HEK293 (cell line): ENCODE results near the gene NPR3.

Experiments used
- CTCF ChIA-PET: fragments of 350-600 bp; formaldehyde crosslinking; extraction: SDS; loops from one replicate; lab custom pipeline; 2021; ENCODE audit warnings: antibody characterized with exemption; lab: Yijun Ruan, JAX
- POLR2A ChIA-PET: fragments of 300-600 bp; formaldehyde crosslinking; extraction: SDS; loops from one replicate; lab custom pipeline; 2020; ENCODE audit warnings: antibody characterized with exemption, inconsistent platforms; lab: Yijun Ruan, JAX
- H3K27ac ChIP-seq: fragments of 200-500 bp; sonication (Bioruptor generic); 2 replicates; pipeline ENCODE4 v1.5.1; 2014; ENCODE audit warnings: low read depth, low read length, control low read depth, inconsistent platforms; ENCODE audit errors: extremely low read depth
- H3K36me3 ChIP-seq, 2 experiments: fragments of 200-500 bp in 1 of 2; sonication (Bioruptor generic) in 1 of 2; 1 replicate in 1 of 2; 2 replicates in 1 of 2; pipeline ENCODE4 v1.5.1; 2014 to 2017; ENCODE audit warnings: inconsistent platforms in 2 of 2, low read length in 2 of 2; ENCODE audit not compliant: control insufficient read depth in 2 of 2, insufficient read depth in 1 of 2
- H3K4me1 ChIP-seq: fragments of 200-500 bp; sonication (Bioruptor generic); 2 replicates; pipeline ENCODE4 v1.5.1; 2014; ENCODE audit warnings: mild to moderate bottlenecking, low read length, inconsistent platforms; ENCODE audit not compliant: control insufficient read depth, insufficient read depth
- H3K4me3 ChIP-seq: 2 replicates; pipeline ENCODE4 v1.5.1; 2011; ENCODE audit warnings: low read depth, mild to moderate bottlenecking, control low read depth, low read length, moderate library complexity
- H3K9me3 ChIP-seq: fragments of 200-500 bp; sonication (Bioruptor generic); 2 replicates; pipeline ENCODE4 v1.5.1; 2014; ENCODE audit warnings: low read depth, low read length, inconsistent platforms; ENCODE audit not compliant: control insufficient read depth, insufficient read depth
- ELK4 ChIP-seq: IDR thresholded peaks from 2 replicates; pipeline ENCODE4 v1.6.1; 2011; ENCODE audit warnings: mild to moderate bottlenecking, low read depth, low read length, borderline replicate concordance
- HOXC10 ChIP-seq: sonication (generic); formaldehyde crosslinking; IDR thresholded peaks from 2 replicates; pipeline ENCODE4 v1.8.1; 2023; ENCODE audit warnings: mild to moderate bottlenecking, missing genetic modification reagents
- KLF16 ChIP-seq: fragments of 450-650 bp; formaldehyde crosslinking; IDR thresholded peaks from 2 replicates; pipeline ENCODE4 v1.5.1; 2017; ENCODE audit warnings: missing biosample characterization, missing genetic modification characterization
- PBX3 ChIP-seq: sonication (generic); formaldehyde crosslinking; IDR thresholded peaks from 2 replicates; pipeline ENCODE4 v1.8.1; 2022; ENCODE audit warnings: mild to moderate bottlenecking, moderate library complexity, missing genetic modification reagents
- TRIM28 ChIP-seq: IDR thresholded peaks from 2 replicates; pipeline ENCODE4 v1.6.1; 2011; ENCODE audit warnings: low read length, control low read depth, borderline replicate concordance
- YY1 ChIP-seq: fragments of 450-650 bp; formaldehyde crosslinking; IDR thresholded peaks from 2 replicates; pipeline ENCODE4 v1.5.1; 2018; ENCODE audit warnings: missing biosample characterization, missing genetic modification characterization
- ZBTB10 ChIP-seq: fragments of 450-650 bp; formaldehyde crosslinking; IDR thresholded peaks from 2 replicates; pipeline ENCODE4 v1.5.1; 2016; ENCODE audit warnings: missing biosample characterization, missing genetic modification characterization
- ZBTB49 ChIP-seq: fragments of 450-650 bp; formaldehyde crosslinking; IDR thresholded peaks from 2 replicates; pipeline ENCODE4 v1.5.1; 2016; ENCODE audit warnings: missing biosample characterization, missing genetic modification characterization, low read depth
- ZNF146 ChIP-seq: fragments of 450-650 bp; formaldehyde crosslinking; IDR thresholded peaks from 2 replicates; pipeline ENCODE4 v1.5.1; 2016; ENCODE audit warnings: missing biosample characterization, missing genetic modification characterization
- ZNF202 ChIP-seq: fragments of 450-650 bp; formaldehyde crosslinking; IDR thresholded peaks from 2 replicates; pipeline ENCODE4 v1.5.1; 2016; ENCODE audit warnings: missing biosample characterization, missing genetic modification characterization, borderline replicate concordance
- ZNF248 ChIP-seq: fragments of 450-650 bp; formaldehyde crosslinking; IDR thresholded peaks from 2 replicates; pipeline ENCODE4 v1.5.1; 2017; ENCODE audit warnings: missing biosample characterization, missing genetic modification characterization
- ZNF354C ChIP-seq: fragments of 450-650 bp; formaldehyde crosslinking; IDR thresholded peaks from 2 replicates; pipeline ENCODE4 v1.5.1; 2016; ENCODE audit warnings: missing biosample characterization, missing genetic modification characterization, low read depth, borderline replicate concordance
- ZNF48 ChIP-seq: fragments of 450-650 bp; formaldehyde crosslinking; IDR thresholded peaks from 2 replicates; pipeline ENCODE4 v1.5.1; 2016; ENCODE audit warnings: missing biosample characterization, missing genetic modification characterization
- ZNF529 ChIP-seq: fragments of 450-650 bp; formaldehyde crosslinking; IDR thresholded peaks from 2 replicates; pipeline ENCODE4 v1.5.1; 2017; ENCODE audit warnings: missing genetic modification characterization, missing biosample characterization; ENCODE audit not compliant: insufficient replicate concordance
- ZNF555 ChIP-seq: fragments of 450-650 bp; formaldehyde crosslinking; conservative IDR thresholded peaks from 2 replicates; pipeline ENCODE4 v1.5.1; 2017; ENCODE audit warnings: missing biosample characterization, mild to moderate bottlenecking, missing genetic modification characterization, inconsistent platforms
- ZNF664 ChIP-seq: fragments of 450-650 bp; formaldehyde crosslinking; IDR thresholded peaks from 2 replicates; pipeline ENCODE4 v1.5.1; 2016; ENCODE audit warnings: missing biosample characterization, missing genetic modification characterization
- ZNF692 ChIP-seq: fragments of 450-650 bp; formaldehyde crosslinking; IDR thresholded peaks from 2 replicates; pipeline ENCODE4 v1.5.1; 2016; ENCODE audit warnings: missing biosample characterization, missing genetic modification characterization
- ZNF747 ChIP-seq: fragments of 450-650 bp; formaldehyde crosslinking; IDR thresholded peaks from 2 replicates; pipeline ENCODE4 v1.5.1; 2016; ENCODE audit warnings: missing biosample characterization, missing genetic modification characterization
- ZNF76 ChIP-seq: fragments of 450-650 bp; formaldehyde crosslinking; IDR thresholded peaks from 2 replicates; pipeline ENCODE4; 2016; ENCODE audit warnings: low read depth, missing biosample characterization, missing genetic modification characterization, borderline replicate concordance
- ZNF830 ChIP-seq: fragments of 450-650 bp; IDR thresholded peaks from 2 replicates; pipeline ENCODE4 v1.5.0; 2018; ENCODE audit warnings: missing biosample characterization, missing genetic modification characterization, low read depth, mild to moderate bottlenecking, moderate library complexity
- TF ChIP-seq, protein P1 (sequence below): fragments of 450-650 bp; formaldehyde crosslinking; IDR thresholded peaks from 2 replicates; pipeline ENCODE4 v1.5.1; 2016; ENCODE audit warnings: missing biosample characterization, missing genetic modification characterization
- TF ChIP-seq, protein P2 (sequence below): fragments of 450-650 bp; formaldehyde crosslinking; IDR thresholded peaks from 2 replicates; pipeline ENCODE4 v1.5.1; 2017; ENCODE audit warnings: missing biosample characterization, missing genetic modification characterization

NPR3 gene

GRCh38 chr5:32780508-32780919 lies 69.4 kb downstream of the NPR3 start (continued):
- no peak for TF ChIP-seq ZNF248 (tag by site-specific recombination)
- TF ChIP-seq, protein P1, sequence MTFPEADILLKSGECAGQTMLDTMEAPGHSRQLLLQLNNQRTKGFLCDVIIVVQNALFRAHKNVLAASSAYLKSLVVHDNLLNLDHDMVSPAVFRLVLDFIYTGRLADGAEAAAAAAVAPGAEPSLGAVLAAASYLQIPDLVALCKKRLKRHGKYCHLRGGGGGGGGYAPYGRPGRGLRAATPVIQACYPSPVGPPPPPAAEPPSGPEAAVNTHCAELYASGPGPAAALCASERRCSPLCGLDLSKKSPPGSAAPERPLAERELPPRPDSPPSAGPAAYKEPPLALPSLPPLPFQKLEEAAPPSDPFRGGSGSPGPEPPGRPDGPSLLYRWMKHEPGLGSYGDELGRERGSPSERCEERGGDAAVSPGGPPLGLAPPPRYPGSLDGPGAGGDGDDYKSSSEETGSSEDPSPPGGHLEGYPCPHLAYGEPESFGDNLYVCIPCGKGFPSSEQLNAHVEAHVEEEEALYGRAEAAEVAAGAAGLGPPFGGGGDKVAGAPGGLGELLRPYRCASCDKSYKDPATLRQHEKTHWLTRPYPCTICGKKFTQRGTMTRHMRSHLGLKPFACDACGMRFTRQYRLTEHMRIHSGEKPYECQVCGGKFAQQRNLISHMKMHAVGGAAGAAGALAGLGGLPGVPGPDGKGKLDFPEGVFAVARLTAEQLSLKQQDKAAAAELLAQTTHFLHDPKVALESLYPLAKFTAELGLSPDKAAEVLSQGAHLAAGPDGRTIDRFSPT (tag by site-specific recombination): no peak
- no peak for TF ChIP-seq ZNF76 (tag by site-specific recombination)
- no peak for TF ChIP-seq ZNF664 (tag by site-specific recombination)
- TF ChIP-seq ZNF354C (tag by site-specific recombination): no peak
- TF ChIP-seq ELK4: no peak
- no peak for TF ChIP-seq ZNF692 (tag by site-specific recombination)

DNA sequence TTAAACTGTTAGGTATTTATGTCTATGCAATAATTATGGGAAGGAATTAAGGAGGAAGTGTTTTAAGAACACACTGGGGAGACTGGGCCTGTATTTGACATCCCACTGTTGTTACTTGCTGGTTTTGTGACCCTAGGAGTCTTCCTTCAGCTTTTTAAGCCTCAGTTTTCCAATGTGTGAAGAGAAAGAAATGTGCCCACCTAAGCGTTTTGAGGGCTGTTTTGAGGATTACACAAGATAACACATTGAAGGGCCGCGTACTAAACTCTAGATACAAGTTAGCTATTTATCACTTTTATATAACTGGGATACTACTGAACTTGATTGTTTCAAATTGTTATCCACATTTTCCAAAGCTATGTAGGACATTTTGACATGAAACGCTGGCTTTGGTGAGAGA lies 72.5 kb downstream of the NPR3 start:
- Histone ChIP-seq H3K4me1 (no peaks in the 10 kb centered on the region), H3K36me3 (no peaks in the 10 kb centered on the region), H3K9me3 (no peaks in the 10 kb centered on the region), H3K27ac (no peak overlapping the region), H3K4me3 (no peak overlapping the region)
- ChIA-PET POLR2A (no interaction called here), CTCF (no interaction called here)
- TF ChIP-seq ZNF830 (tag by site-specific recombination) (no peak), ZNF555 (tag by site-specific recombination) (no peak), ZNF48 (tag by site-specific recombination) (no peak), ZNF146 (tag by site-specific recombination) (no peak), ZBTB10 (tag by site-specific recombination) (no peak), KLF16 (tag by site-specific recombination) (no peak), PBX3 (CRISPR knock-in tag) (no peak), TRIM28 (no peak), ZBTB49 (tag by site-specific recombination) (no peak), HOXC10 (CRISPR knock-in tag) (no peak), ZNF202 (tag by site-specific recombination) (no peak), ZNF529 (tag by site-specific recombination) (no peak), ZNF747 (no peak), YY1 (tag by site-specific recombination) (no peak)
- TF ChIP-seq, protein P2, sequence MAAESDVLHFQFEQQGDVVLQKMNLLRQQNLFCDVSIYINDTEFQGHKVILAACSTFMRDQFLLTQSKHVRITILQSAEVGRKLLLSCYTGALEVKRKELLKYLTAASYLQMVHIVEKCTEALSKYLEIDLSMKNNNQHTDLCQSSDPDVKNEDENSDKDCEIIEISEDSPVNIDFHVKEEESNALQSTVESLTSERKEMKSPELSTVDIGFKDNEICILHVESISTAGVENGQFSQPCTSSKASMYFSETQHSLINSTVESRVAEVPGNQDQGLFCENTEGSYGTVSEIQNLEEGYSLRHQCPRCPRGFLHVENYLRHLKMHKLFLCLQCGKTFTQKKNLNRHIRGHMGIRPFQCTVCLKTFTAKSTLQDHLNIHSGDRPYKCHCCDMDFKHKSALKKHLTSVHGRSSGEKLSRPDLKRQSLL: no peak
